GM19043 (cell line): Measurements from ENCODE around the gene SLC5A10.
"Not testable (repeated sequence)": the region's sequence is repeated elsewhere in the genome, so short reads cannot be mapped to it uniquely, and the experiment has no call there.

ENCODE experiments used
- ATAC-seq: cut with Tn5 transposase; IDR thresholded peaks from one replicate; pipeline ENCODE4 v1.9.1; 2021; ENCODE audit warnings: low read depth; ENCODE audit not compliant: unreplicated experiment

Gene SLC5A10

DNA sequence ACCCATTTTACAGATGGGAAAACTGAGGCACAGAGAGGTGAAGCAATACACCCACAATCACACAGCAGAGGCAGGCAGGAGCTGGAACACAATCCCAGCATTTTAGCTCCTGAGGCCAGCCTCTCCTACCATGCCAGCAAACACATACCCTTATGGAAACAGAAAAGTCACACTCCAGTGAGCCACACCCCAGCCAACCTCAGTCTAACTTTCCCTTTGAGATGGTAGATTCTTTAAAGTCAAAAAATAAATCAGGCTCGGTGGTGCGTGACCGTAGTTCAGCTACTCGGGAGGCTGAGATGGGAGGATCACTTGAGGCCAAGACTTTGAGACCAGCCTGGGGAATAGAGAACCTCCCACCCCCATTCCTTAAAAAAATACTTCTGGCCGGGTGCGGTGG is 84.2 kb downstream of the SLC5A10 start:
- ATAC-seq, result not testable (repeated sequence)

DNA sequence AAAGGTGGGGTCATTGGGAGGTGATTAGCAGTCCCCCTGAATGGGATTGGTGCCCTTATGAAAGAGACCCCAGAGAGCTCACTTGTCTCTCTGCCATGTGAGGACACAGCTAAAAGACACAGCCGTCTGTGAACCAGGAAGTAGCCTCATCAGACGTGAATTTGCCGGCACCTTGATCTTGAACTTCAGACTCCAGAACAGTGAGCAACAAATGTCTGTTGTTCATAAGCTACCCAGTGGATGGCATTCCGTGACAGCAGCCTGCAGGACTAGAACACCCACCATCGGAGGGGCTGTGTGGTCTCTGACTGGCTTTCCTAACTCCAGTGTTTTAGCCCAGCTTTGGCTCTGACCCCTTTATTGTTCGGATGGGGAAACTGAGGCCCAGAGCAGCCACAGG is 85.6 kb downstream of the SLC5A10 start:
- not testable (repeated sequence) for ATAC-seq

DNA sequence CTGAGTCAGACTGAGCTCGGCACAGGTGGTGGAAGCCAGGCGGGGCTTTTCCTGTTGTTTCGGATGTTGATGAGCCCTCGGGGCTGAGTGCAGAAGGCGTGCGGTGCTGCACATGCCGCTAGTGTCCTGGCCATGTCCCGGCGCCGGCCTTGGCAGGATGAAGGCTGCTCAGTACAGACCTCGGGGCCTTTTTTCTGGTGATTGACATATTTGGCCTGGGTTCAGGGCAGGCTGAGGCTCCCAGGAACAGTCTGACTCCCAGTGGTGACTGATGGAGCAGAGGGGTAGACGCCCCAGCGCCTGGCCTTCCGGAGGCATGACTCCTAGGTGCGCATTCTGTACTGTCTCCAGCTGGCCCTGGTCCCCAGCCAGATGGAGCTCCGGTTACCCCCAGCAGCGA is 86.0 kb downstream of the SLC5A10 start:
- not testable (repeated sequence) for ATAC-seq

DNA sequence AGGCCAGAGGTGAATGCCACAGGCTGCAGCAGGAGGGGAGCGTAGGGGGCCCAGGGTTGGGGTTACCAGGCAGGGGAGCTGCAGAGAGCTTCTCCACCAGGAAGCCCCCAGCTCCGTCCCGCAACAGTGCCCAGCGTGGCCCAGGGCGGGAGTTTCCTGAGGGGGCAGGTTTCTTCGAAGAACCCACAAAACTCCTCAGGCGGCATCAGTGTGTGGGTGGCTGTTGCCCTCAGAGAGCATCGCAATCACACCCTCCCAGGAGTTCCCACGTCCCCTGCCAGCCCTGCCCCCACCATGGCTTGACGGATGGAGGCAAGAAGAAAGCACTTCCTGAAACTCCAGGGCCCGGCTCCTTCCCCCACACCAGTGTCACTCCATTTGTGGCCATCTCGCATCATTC is 86.8 kb downstream of the SLC5A10 start:
- not testable (repeated sequence) for ATAC-seq

DNA sequence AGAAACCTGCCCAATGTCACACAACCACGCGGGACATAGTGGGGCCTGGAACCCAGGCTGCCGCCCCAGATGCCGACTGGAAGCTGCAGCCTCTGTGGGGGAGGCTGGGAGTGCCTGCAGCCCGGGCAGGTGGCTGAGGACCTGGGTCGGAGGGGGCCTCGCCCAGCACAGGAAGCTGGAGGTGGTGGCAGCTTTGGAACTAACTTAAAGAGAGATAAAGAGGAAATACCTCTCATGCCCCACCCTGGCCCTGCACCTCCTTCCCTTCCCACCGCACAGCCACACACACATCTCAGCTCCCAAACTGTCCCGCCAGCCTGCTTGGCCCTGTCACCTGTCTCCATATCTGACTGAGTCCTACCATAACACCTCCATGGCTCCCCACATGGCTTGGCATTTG is 88.4 kb downstream of the SLC5A10 start:
- ATAC-seq, result not testable (repeated sequence)

DNA sequence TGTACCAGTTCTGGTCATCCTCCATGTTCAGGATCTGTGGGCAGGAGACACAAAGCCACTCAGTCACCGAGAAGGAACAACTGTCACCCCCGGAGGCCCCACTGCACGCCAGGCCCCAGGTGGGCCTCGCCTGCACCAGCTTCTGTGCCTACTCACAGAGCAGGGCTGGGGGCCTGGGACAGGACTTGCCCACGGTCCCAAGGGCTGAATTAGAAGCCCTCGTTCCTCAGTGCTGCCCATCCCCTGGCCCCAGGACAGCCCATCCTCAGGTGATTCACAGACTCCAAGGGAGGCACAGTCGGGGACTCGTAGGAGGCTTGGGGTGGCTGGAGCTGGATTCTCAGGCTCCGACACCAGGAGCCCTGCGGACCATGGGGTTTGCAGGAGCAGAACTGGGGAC is 89.9 kb downstream of the SLC5A10 start:
- ATAC-seq, result not testable (repeated sequence)

DNA sequence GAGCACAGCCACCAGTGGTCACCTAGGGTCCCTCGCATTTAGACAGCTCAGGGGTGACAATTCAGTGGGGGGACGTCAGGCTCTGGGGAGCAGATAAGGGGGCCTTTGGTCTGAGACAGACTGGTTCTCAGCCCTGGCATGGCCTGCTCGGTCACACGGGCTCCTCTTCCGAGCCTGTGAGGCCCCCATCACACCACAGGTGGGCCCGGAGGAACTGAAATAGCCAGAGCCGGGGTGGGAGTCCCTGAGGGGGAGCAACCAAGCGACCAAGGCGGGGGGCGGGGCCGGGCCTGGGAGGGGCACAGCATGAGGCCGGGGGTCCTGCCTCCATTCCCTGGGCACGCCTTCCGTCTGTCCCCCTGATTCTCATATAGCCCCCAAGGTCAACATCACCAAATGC is 90.4 kb downstream of the SLC5A10 start:
- not testable (repeated sequence) for ATAC-seq

DNA sequence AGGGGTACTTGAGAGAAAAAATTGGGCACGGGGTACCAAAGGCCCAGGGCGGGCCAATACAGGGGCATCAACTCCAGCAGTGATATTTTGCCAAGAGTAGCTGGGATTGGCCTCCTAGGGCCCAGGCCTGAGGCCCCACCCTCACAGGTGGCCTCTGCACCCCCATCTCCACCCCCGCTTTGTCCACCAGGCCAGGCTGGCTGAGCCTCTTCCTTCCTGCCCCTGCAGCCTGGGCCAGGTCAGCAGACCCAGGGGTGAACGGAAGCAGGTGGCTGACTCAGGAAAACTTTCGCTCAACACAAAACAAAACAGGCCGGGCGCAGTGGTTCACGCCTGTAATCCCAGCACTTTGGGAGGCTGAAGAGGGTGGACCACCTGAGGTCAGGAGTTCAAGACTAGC is 91.1 kb downstream of the SLC5A10 start:
- ATAC-seq, result not testable (repeated sequence)

DNA sequence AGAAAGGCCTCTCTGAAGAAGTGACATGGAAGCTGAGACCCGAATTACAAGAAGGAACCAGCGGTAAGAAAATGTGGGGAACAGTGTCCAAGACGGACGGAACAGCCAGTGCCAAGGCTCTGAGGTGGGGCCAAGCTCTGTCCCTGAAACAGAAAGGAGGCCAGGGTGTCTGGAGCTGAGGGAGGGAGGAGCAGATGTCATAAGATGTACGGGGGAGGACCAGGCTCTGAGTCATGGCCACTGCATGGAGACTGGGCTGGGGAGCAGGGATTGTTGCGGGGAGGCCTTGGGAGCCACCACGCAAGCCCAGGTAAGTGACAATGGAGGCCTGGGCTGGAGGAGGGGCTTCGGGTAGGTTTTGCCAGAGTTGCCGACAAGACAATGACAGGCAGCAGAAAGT is 92.7 kb downstream of the SLC5A10 start:
- not testable (repeated sequence) for ATAC-seq

DNA sequence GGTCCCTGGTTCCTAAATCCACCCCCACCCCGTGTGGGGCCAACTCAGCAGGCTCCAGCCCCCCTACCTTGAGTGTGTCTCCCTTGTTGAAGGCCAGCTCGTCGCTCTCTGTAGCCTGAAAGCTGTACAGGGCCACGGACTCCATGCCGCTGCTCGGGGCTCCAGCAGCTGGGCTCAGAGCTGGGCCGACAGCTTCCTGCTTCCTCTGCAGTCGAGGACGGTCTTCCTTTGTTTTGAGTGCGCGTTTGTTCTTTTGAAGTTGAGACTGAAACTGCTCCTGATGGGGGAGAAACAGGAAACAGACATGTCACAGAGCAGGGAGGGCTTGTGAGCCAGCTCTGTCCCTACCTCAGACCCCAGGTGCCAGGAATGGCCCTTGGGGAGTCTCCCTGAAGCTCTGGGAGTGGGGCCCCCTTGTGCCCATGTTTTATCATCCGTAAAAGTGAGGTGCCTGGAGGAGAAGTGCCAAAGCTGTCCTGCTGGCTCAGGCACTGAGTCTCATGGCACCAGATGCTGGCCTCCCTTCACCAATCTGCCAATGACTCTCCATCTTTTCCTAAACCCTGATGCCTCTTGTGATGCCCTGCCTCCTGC is 94.9 kb downstream of the SLC5A10 start, which contains the start of gene GRAP:
Gene GRAP (minus strand): TSS at position 176 of the 594 bp plus-strand sequence. CDS start 31 bp downstream, at position 145.
- ATAC-seq, result not testable (repeated sequence)

DNA sequence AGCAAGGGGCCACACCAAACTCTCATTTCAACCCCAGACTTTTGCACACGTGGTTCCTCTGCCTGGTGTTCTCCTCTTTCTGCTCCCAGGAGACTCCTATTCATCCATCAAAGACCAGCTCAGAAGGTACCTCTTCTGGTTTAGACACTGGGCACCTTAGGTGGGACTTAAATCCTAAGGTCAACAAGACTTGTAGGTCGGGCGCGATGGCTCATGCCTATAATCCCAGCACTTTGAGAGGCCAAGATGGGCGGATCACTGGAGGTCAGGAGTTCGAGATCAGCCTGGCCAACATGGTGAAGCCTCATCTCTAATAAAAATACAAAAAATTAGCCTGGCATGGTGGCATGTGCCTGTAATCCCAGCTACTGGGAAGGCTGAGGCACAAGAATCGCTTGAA is 95.5 kb downstream of the SLC5A10 start:
- not testable (repeated sequence) for ATAC-seq

DNA sequence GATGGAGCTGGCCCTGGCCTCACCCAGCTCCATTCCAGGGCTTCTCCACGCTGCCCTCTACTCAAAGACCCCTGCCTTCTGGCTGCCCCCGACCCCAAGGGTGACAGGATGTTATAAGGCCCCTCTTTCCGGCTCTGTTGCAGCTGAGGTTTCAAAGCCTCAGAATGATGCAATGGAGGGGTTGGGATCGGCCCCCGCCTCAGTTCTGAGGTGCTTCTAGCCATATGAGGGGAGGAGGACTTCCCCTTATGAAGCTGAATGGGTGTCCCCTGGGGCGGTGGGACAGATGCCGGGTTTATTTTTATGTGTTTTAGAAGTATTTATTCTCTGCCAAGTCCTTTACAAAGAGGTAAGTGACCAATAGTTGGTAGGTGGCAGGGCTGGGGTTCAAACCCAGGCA is 96.9 kb downstream of the SLC5A10 start:
- not testable (repeated sequence) for ATAC-seq

DNA sequence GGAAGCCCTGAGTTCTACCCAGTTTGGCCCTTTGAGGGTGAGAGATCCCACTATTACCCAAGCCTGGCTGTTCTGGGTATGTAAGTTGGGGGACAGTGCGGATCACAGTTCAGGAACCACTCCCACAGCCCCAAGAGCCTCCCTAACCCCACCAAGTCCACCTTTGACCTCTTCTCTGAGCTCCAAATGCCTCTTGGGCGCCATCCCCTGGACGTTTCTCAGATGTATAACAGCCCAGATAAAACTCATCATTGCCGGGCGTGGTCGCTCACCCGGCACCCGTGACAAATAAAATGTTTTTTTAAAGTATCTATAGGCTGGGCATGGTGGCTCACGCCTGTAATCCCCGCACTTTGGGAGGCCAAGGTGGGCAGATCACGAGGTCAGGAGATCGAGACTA is 103.5 kb downstream of the SLC5A10 start:
- ATAC-seq, result not testable (repeated sequence)

DNA sequence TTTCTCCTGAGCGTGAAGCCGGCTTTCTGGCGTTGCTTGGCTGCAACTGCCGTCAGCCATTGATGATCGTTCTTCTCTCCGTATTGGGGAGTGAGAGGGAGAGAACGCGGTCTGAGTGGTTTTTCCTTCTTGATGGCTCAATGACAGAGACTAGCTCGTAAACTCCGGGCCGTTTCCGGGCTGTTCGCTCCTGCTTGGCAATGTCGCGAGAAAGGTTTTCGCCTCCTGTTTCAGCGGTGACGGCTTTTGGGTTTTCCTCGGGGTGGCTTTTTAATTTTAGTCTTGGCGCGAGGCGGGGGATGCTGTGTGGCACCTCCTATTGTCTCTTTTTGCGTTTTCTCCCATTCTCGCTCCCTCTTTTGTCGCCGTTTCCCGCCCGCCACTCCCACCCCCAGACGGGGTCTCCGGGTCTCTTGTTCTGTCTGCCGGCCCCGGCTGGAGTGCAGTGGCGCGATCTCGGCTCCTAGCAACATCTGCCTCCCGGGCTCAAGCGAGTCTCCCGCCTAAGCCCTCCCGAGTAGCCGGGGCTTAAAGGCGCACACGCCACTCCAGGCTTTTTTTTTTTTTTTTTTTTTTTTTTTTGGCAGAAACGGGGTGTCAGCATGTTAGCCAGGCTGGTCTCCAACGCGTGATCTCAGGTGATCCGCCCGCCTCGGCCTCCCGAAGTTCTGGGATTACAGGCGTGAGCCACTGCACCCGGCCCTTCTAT is 110.2 kb downstream of the SLC5A10 start:
- not testable (repeated sequence) for ATAC-seq

DNA sequence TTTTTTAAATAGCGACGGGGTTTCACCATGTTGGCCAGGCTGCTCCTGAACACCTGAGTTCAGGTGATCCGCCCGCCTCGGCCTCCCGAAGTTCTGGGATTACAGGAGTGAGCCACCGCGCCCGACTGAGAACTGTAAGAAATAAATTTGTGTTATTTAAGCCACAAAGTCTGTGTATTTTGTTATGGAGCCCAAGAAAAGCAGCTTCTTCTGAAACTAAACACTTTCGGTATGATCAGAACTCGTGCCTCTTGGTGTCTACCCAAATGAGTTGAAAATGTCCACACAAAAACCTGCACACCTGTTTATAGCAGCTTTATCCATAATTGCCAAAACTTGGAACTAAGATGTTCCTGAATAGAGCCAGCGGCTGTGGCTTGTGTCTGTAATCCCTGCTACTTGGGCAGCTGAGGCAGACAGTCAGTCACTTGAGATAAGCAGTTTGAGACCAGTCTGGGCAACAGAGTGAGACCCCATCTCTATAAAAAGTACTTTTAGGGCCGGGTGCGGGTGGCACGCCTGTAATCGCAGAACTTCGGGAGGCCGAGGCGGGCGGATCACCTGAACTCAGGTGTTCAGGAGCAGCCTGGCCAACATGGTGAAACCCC is 110.9 kb downstream of the SLC5A10 start:
- ATAC-seq, result not testable (repeated sequence)

DNA sequence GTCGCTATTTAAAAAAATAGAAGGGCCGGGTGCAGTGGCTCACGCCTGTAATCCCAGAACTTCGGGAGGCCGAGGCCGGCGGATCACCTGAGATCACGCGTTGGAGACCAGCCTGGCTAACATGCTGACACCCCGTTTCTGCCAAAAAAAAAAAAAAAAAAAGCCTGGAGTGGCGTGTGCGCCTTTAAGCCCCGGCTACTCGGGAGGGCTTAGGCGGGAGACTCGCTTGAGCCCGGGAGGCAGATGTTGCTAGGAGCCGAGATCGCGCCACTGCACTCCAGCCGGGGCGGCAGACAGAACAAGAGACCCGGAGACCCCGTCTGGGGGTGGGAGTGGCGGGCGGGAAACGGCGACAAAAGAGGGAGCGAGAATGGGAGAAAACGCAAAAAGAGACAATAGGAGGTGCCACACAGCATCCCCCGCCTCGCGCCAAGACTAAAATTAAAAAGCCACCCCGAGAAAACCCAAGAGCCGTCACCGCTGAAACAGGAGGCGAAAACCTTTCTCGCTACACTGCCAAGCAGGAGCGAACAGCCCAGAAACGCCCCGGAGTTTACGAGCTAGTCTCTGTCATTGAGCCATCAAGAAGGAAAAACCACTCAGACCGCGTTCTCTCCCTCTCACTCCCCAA is 111.5 kb downstream of the SLC5A10 start:
- not testable (repeated sequence) for ATAC-seq

DNA sequence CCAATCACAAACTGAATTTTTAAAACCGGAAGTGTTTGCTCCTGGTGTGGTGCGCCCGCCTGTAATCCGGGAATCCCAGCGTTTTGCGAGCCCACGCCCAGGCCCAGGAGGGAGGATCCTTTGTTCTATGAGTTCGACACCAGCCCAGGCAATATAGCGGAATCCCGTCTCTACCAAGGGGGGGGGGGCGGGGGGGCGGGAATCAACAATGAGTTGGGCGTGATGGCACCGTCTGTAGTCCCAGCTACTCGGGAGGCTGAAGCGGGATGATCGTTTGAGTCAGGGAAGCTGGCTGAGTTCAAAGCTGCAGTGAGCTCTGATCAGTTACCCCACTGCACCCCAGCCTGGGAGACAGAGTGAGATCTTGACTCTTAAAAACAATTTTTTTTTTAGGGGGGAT is 112.4 kb downstream of the SLC5A10 start:
- not testable (repeated sequence) for ATAC-seq

DNA sequence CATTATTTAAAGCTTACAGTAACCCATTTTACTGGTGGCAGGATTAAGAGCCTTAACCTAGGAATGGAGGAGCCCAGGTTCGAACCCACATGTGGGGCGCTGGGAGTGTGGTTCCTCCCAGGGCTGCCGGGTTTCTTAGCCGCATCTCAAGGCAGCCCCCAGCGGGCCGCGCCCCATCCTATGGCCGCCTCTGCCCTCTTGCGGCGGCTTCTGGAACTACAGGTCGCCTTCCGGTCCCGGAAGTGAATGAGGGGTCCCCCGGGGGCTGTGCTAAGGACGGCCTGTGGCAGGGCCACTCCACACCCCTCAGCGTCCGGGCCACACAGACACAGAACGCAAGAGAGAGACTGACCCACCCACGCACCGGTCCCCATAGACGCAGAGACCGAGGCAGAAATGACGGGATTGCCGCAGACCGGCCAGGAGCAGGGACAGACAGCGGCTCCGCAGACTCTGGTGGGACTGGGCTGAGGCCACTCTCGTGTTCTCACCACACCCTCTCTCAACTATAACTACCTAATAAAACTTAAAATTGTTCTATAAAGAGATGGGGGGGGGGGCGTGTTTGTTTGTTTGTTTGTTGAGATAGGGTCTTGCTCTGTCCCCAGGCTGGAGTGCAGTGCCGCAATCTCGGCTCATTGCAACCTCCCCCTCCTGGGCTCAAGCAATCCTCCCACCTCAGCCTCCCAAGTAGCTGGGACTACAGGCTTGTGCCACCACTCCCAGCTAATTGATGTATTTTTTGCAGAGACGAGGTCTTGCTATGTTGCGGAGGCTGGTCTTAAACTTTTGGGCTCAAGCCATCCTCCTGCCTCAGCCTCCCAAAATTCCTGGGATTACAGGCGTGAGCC is 118.6 kb downstream of the SLC5A10 start:
- ATAC-seq, result peak; percentile 89
